ENCODE data around the gene BAMBI.

The BAMBI gene

GRCh38 chr10:28715246-28715645, 37.9 kb downstream of the BAMBI start:
- no peaks in the 10 kb centered on the region for H3K36me3 ChIP-seq (ENCODE audit: control insufficient read depth in 5 of 5, insufficient read depth in 5 of 5, low read length in 5 of 5)
- H3K27me3 ChIP-seq (ENCODE audit: control insufficient read depth in 5 of 5, insufficient read depth in 4 of 5, low read length in 5 of 5), result no peaks in the 10 kb centered on the region
- H3K4me3 ChIP-seq (ENCODE audit: low read depth in 1 of 5, low read length in 5 of 5), result no peak overlapping the region
- no peak overlapping the region for H3K27ac ChIP-seq (ENCODE audit: low read depth, low read length)
- no peak overlapping the region for H3K9ac ChIP-seq (ENCODE audit: low read length in 5 of 5)
- H3K9me3 ChIP-seq (ENCODE audit: control insufficient read depth in 5 of 5, low read length in 5 of 5), result peaks cover 0 to 5% (median 0%) of the 10 kb centered on the region in 5 donors
- peaks cover 2 to 13% (median 7%) of the 10 kb centered on the region in 5 donors for H3K4me1 ChIP-seq (ENCODE audit: control insufficient read depth in 5 of 5, insufficient read depth in 5 of 5, low read length in 5 of 5)

- H3K36me3 ChIP-seq (ENCODE audit: control insufficient read depth in 5 of 5, insufficient read depth in 5 of 5, low read length in 5 of 5), result no peaks in the 10 kb centered on the region
- peaks cover 0 to 5% (median 0%) of the 10 kb centered on the region in 5 donors for H3K9me3 ChIP-seq (ENCODE audit: control insufficient read depth in 5 of 5, low read length in 5 of 5)
- H3K27me3 ChIP-seq (ENCODE audit: control insufficient read depth in 5 of 5, insufficient read depth in 4 of 5, low read length in 5 of 5), result no peaks in the 10 kb centered on the region
- no peak overlapping the region for H3K4me3 ChIP-seq (ENCODE audit: low read depth in 1 of 5, low read length in 5 of 5)
- H3K27ac ChIP-seq (ENCODE audit: low read depth, low read length), result no peak overlapping the region
- peaks cover 2 to 9% (median 3%) of the 10 kb centered on the region in 5 donors for H3K4me1 ChIP-seq (ENCODE audit: control insufficient read depth in 5 of 5, insufficient read depth in 5 of 5, low read length in 5 of 5)
- no peak overlapping the region for H3K9ac ChIP-seq (ENCODE audit: low read length in 5 of 5)
Measured at GRCh38 chr10:28715757-28716156, 38.4 kb downstream of the BAMBI start.

DNA sequence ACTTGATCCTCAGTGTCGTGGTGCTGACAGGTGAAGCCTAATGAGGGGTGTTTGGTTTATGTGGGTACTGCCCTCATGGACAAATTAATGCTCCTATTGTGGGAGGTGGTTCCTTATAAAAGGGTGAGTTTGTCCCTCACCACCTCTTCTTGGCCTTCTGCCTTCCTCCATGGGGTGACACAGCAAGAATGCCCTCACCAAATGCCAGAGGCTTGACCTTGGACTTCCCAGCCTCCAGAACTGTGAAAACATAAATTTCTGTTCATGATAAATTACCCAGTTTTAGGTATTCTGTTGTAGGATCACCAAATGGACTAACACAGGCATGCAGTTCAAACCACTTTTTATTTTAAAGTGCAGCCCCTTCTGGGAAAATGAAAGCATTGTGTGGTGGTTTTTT, 39.4 kb downstream of the BAMBI start:
- peaks cover 0 to 5% (median 0%) of the 10 kb centered on the region in 5 donors for H3K9me3 ChIP-seq (ENCODE audit: control insufficient read depth in 5 of 5, low read length in 5 of 5)
- no peaks in the 10 kb centered on the region for H3K36me3 ChIP-seq (ENCODE audit: control insufficient read depth in 5 of 5, insufficient read depth in 5 of 5, low read length in 5 of 5)
- no peak overlapping the region for H3K9ac ChIP-seq (ENCODE audit: low read length in 5 of 5)
- no peak overlapping the region for H3K4me3 ChIP-seq (ENCODE audit: low read depth in 1 of 5, low read length in 5 of 5)
- H3K4me1 ChIP-seq (ENCODE audit: control insufficient read depth in 5 of 5, insufficient read depth in 5 of 5, low read length in 5 of 5), result peaks cover 2 to 16% (median 10%) of the 10 kb centered on the region in 5 donors
- peaks cover 0 to 4% (median 3%) of the 10 kb centered on the region in 5 donors for H3K27me3 ChIP-seq (ENCODE audit: control insufficient read depth in 5 of 5, insufficient read depth in 4 of 5, low read length in 5 of 5)
- H3K27ac ChIP-seq (ENCODE audit: low read depth, low read length), result no peak overlapping the region

DNA sequence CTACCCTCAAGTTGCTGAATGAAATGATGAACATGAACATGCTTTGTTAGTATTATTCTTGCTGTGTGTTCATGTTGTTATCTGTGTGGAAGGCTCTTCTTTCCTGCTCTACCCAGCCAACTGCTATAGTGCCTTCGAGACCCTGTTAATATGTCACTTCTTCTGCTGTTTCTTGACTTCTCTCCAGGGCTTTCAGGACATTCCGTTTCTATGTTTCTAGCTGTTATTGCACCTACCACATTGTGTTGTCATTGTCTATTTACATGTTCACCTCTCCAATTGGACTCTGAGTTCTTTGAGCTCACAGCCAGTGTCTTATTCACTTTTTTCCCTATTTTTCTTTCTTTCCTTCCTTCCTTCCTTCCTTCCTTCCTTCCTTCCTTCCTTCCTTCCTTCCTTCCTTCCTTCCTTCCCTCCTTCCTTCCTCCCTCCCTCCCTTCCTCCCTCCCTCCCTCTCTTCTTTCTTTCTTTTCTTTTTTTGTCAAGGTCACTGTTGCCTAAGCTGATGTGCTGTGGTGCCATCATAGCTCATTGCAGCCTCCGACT, 40.4 kb downstream of the BAMBI start:
- H3K36me3 ChIP-seq (ENCODE audit: control insufficient read depth in 5 of 5, insufficient read depth in 5 of 5, low read length in 5 of 5), result no peaks in the 10 kb centered on the region
- no peak overlapping the region for H3K4me3 ChIP-seq (ENCODE audit: low read depth in 1 of 5, low read length in 5 of 5)
- H3K27ac ChIP-seq (ENCODE audit: low read depth, low read length), result no peak overlapping the region
- peaks cover 2 to 24% (median 20%) of the 10 kb centered on the region in 5 donors for H3K4me1 ChIP-seq (ENCODE audit: control insufficient read depth in 5 of 5, insufficient read depth in 5 of 5, low read length in 5 of 5)
- no peak overlapping the region for H3K9ac ChIP-seq (ENCODE audit: low read length in 5 of 5)
- peaks cover 0 to 12% (median 3%) of the 10 kb centered on the region in 5 donors for H3K27me3 ChIP-seq (ENCODE audit: control insufficient read depth in 5 of 5, insufficient read depth in 4 of 5, low read length in 5 of 5)
- H3K9me3 ChIP-seq (ENCODE audit: control insufficient read depth in 5 of 5, low read length in 5 of 5), result peaks cover 0 to 5% (median 0%) of the 10 kb centered on the region in 5 donors

DNA sequence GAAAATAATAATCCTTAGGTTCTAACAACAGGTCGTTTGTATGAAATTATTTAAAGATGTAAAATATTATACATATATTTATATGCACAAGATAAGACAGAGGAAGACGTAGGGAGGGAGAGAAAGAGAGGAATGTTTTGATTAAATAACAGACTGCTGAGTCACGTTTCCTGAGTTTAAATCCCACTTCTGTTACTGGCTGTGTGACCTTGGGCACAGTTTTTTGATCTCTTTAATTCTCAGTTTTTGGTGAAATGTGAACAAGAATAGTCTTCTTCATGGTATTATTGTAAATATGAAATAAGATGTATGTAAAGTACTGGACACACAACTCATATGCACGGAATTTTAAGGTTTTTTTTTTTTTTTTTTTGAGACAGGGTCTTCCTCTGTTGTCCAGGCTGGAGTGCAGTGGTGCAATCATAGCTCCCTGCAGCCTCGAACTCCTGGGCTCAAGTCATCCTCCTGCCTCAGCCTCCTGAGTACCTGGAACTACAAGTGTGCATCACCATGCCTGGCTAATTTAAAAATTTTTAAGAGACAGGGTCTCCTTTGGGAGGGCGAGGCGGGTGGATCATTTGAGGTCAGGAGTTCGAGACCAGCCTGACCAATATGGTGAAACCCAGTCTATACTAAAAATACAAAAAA, 42.6 kb downstream of the BAMBI start:
- no peak overlapping the region for H3K27ac ChIP-seq (ENCODE audit: low read depth, low read length)
- H3K27me3 ChIP-seq (ENCODE audit: control insufficient read depth in 5 of 5, insufficient read depth in 4 of 5, low read length in 5 of 5), result peaks cover 0 to 12% (median 3%) of the 10 kb centered on the region in 5 donors
- no peak overlapping the region for H3K4me3 ChIP-seq (ENCODE audit: low read depth in 1 of 5, low read length in 5 of 5)
- H3K9me3 ChIP-seq (ENCODE audit: control insufficient read depth in 5 of 5, low read length in 5 of 5), result peaks cover 0 to 5% (median 0%) of the 10 kb centered on the region in 5 donors
- H3K4me1 ChIP-seq (ENCODE audit: control insufficient read depth in 5 of 5, insufficient read depth in 5 of 5, low read length in 5 of 5), result peaks cover 2 to 24% (median 20%) of the 10 kb centered on the region in 5 donors
- no peak overlapping the region for H3K9ac ChIP-seq (ENCODE audit: low read length in 5 of 5)
- H3K36me3 ChIP-seq (ENCODE audit: control insufficient read depth in 5 of 5, insufficient read depth in 5 of 5, low read length in 5 of 5), result no peaks in the 10 kb centered on the region

GRCh38 chr10:28721318-28721951, 44.1 kb downstream of the BAMBI start:
- Histone ChIP-seq H3K4me3 (ENCODE audit: low read depth in 1 of 5, low read length in 5 of 5) (no peak overlapping the region), H3K9me3 (ENCODE audit: control insufficient read depth in 5 of 5, low read length in 5 of 5) (peaks cover 0 to 4% (median 0%) of the 10 kb centered on the region in 5 donors), H3K36me3 (ENCODE audit: control insufficient read depth in 5 of 5, insufficient read depth in 5 of 5, low read length in 5 of 5) (no peaks in the 10 kb centered on the region), H3K9ac (ENCODE audit: low read length in 5 of 5) (no peak overlapping the region), H3K27me3 (ENCODE audit: control insufficient read depth in 5 of 5, insufficient read depth in 4 of 5, low read length in 5 of 5) (peaks cover 0 to 16% (median 3%) of the 10 kb centered on the region in 5 donors), H3K4me1 (ENCODE audit: control insufficient read depth in 5 of 5, insufficient read depth in 5 of 5, low read length in 5 of 5) (peaks cover 2 to 24% (median 20%) of the 10 kb centered on the region in 5 donors), H3K27ac (ENCODE audit: low read depth, low read length) (no peak overlapping the region)

DNA sequence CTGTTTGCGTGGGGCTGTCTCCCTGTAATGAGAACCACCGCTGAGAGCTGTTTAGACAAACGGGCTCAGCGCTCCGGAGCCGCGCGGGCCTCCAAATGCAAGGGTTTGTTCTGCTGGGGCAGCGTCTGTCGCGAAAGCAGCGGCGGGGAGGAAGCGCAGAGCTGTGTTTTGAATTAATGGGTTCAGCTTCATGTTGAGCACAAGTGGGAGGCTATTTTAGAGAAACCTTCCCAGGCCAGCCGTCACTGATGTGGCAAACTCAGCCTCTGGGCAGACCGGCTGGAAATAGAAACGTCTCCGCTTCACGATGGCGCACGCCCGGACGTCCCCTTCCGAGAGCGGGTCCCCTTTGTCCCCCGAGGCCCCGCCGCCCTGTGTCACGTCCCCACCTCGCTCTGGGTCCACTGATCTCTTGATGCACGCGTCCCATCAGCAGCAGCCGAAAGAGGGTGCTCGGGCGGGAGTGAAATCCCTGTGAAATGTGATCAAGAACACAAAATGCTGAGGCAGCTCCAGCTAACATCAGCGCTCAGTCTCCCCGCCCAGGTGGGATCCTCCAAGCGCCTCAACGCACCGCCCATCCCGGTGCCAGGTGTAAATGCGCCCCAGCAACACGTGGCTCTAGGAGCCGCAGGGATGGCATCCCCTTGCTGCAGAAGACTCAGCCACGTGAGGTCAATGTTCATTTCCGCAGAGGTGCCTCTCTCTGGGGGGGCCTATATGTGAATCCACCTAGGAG, 44.9 kb downstream of the BAMBI start:
- H3K36me3 ChIP-seq (ENCODE audit: control insufficient read depth in 5 of 5, insufficient read depth in 5 of 5, low read length in 5 of 5), result no peaks in the 10 kb centered on the region
- H3K9ac ChIP-seq (ENCODE audit: low read length in 5 of 5), result peak overlapping the region in 2 of 5 donors; percentile 20 to 66
- H3K9me3 ChIP-seq (ENCODE audit: control insufficient read depth in 5 of 5, low read length in 5 of 5), result no peaks in the 10 kb centered on the region
- peaks cover 0 to 16% (median 3%) of the 10 kb centered on the region in 5 donors for H3K27me3 ChIP-seq (ENCODE audit: control insufficient read depth in 5 of 5, insufficient read depth in 4 of 5, low read length in 5 of 5)
- H3K4me3 ChIP-seq (ENCODE audit: low read depth in 1 of 5, low read length in 5 of 5), result peak overlapping the region; percentile 53 to 64 (median 54)
- H3K4me1 ChIP-seq (ENCODE audit: control insufficient read depth in 5 of 5, insufficient read depth in 5 of 5, low read length in 5 of 5), result peaks cover 2 to 24% (median 20%) of the 10 kb centered on the region in 5 donors
- no peak overlapping the region for H3K27ac ChIP-seq (ENCODE audit: low read depth, low read length)

- Histone ChIP-seq H3K4me1 (ENCODE audit: control insufficient read depth in 5 of 5, insufficient read depth in 5 of 5, low read length in 5 of 5) (peaks cover 0 to 7% (median 6%) of the 10 kb centered on the region in 5 donors), H3K36me3 (ENCODE audit: control insufficient read depth in 5 of 5, insufficient read depth in 5 of 5, low read length in 5 of 5) (no peaks in the 10 kb centered on the region), H3K27ac (ENCODE audit: low read depth, low read length) (no peak overlapping the region), H3K4me3 (ENCODE audit: low read depth in 1 of 5, low read length in 5 of 5) (no peak overlapping the region), H3K9me3 (ENCODE audit: control insufficient read depth in 5 of 5, low read length in 5 of 5) (no peaks in the 10 kb centered on the region), H3K27me3 (ENCODE audit: control insufficient read depth in 5 of 5, insufficient read depth in 4 of 5, low read length in 5 of 5) (peaks cover 0 to 6% (median 0%) of the 10 kb centered on the region in 5 donors), H3K9ac (ENCODE audit: low read length in 5 of 5) (no peak overlapping the region)
Measured at GRCh38 chr10:28728366-28728765, 51.0 kb downstream of the BAMBI start.

- Histone ChIP-seq H3K4me1 (ENCODE audit: control insufficient read depth in 5 of 5, insufficient read depth in 5 of 5, low read length in 5 of 5) (peaks cover 0 to 7% (median 6%) of the 10 kb centered on the region in 5 donors), H3K9me3 (ENCODE audit: control insufficient read depth in 5 of 5, low read length in 5 of 5) (peaks cover 0 to 6% (median 3%) of the 10 kb centered on the region in 5 donors), H3K4me3 (ENCODE audit: low read depth in 1 of 5, low read length in 5 of 5) (peak overlapping the region in 1 of 5 donors; percentile 18), H3K36me3 (ENCODE audit: control insufficient read depth in 5 of 5, insufficient read depth in 5 of 5, low read length in 5 of 5) (no peaks in the 10 kb centered on the region), H3K27me3 (ENCODE audit: control insufficient read depth in 5 of 5, insufficient read depth in 4 of 5, low read length in 5 of 5) (peaks cover 0 to 4% (median 0%) of the 10 kb centered on the region in 5 donors), H3K27ac (ENCODE audit: low read depth, low read length) (no peak overlapping the region), H3K9ac (ENCODE audit: low read length in 5 of 5) (no peak overlapping the region)
Measured at GRCh38 chr10:28730031-28730778, 52.9 kb downstream of the BAMBI start.
